ENCODE data around the gene ZGPAT. TPM values are rescaled to one million over a fixed set of nuclear protein-coding genes. Genes with fewer than 3 reads are reported as not detected.
"Not testable (repeated sequence)": the region's sequence is repeated elsewhere in the genome, so short reads cannot be mapped to it uniquely, and the experiment has no call there.

The ZGPAT gene
- polyA plus RNA-seq, 1 donor from 2014 or later: 59.4 TPM

GRCh38 chr20:63774306-63774705, 66.5 kb downstream of the ZGPAT start:
- peak overlapping the region in 1 of 4 donors; percentile 41 for H3K4me3 Mint-ChIP-seq
- H3K27me3 Mint-ChIP-seq: peaks cover 10% of the 10 kb centered on the region
- H3K4me1 Mint-ChIP-seq: peaks cover 0 to 2% (median 0%) of the 10 kb centered on the region in 3 donors
- peaks cover 2% of the 10 kb centered on the region for H3K36me3 Mint-ChIP-seq
- H3K27ac Mint-ChIP-seq: peak overlapping the region in 1 of 3 donors; percentile 35
- no peaks in the 10 kb centered on the region for H3K9me3 Mint-ChIP-seq

GRCh38 chr20:63775096-63775978, 67.5 kb downstream of the ZGPAT start:
- H3K27ac Mint-ChIP-seq: no peak overlapping the region
- no peaks in the 10 kb centered on the region for H3K9me3 Mint-ChIP-seq
- H3K36me3 Mint-ChIP-seq: peaks cover 2% of the 10 kb centered on the region
- H3K4me1 Mint-ChIP-seq: peaks cover 0 to 4% (median 2%) of the 10 kb centered on the region in 3 donors
- H3K4me3 Mint-ChIP-seq: no peak overlapping the region
- peaks cover 10% of the 10 kb centered on the region for H3K27me3 Mint-ChIP-seq

- H3K27me3 Mint-ChIP-seq, H3K4me3 Mint-ChIP-seq: not testable (repeated sequence)
These were observed 69.0 kb downstream of the ZGPAT start for GRCh38 chr20:63776875-63777274.

GRCh38 chr20:63777614-63778013, 69.8 kb downstream of the ZGPAT start:
- Mint-ChIP-seq H3K9me3 (no peaks in the 10 kb centered on the region), H3K4me1 (peaks cover 4 to 9% (median 5%) of the 10 kb centered on the region in 3 donors), H3K27ac (no peak overlapping the region), H3K36me3 (peaks cover 2% of the 10 kb centered on the region), H3K4me3 (no peak overlapping the region), H3K27me3 (peaks cover 10% of the 10 kb centered on the region)

More at GRCh38 chr20:63776875-63777274, 69.0 kb downstream of the ZGPAT start:
- not testable (repeated sequence) for H3K4me1 Mint-ChIP-seq, H3K36me3 Mint-ChIP-seq, H3K27ac Mint-ChIP-seq, H3K9me3 Mint-ChIP-seq

GRCh38 chr20:63778034-63778752, 70.4 kb downstream of the ZGPAT start:
- Mint-ChIP-seq H3K9me3 (no peaks in the 10 kb centered on the region), H3K27ac (no peak overlapping the region), H3K4me1 (peaks cover 4 to 9% (median 5%) of the 10 kb centered on the region in 3 donors), H3K36me3 (peaks cover 2% of the 10 kb centered on the region), H3K27me3 (peaks cover 7% of the 10 kb centered on the region), H3K4me3 (no peak overlapping the region)

GRCh38 chr20:63778857-63779256, 71.0 kb downstream of the ZGPAT start:
- H3K27me3 Mint-ChIP-seq: peaks cover 5% of the 10 kb centered on the region
- no peak overlapping the region for H3K27ac Mint-ChIP-seq
- peaks cover 4 to 9% (median 5%) of the 10 kb centered on the region in 3 donors for H3K4me1 Mint-ChIP-seq
- H3K4me3 Mint-ChIP-seq: no peak overlapping the region
- peaks cover 2% of the 10 kb centered on the region for H3K36me3 Mint-ChIP-seq
- H3K9me3 Mint-ChIP-seq: no peaks in the 10 kb centered on the region

- Mint-ChIP-seq H3K27ac (no peak overlapping the region), H3K9me3 (no peaks in the 10 kb centered on the region), H3K36me3 (no peaks in the 10 kb centered on the region), H3K27me3 (peaks cover 1% of the 10 kb centered on the region), H3K4me3 (peak overlapping the region in 1 of 4 donors; percentile 4), H3K4me1 (peaks cover 4 to 11% (median 5%) of the 10 kb centered on the region in 3 donors)
These were observed 73.3 kb downstream of the ZGPAT start for GRCh38 chr20:63781181-63781580.

GRCh38 chr20:63782051-63782471, 74.2 kb downstream of the ZGPAT start:
- peak overlapping the region in 2 of 4 donors; percentile 60 to 82 for H3K4me3 Mint-ChIP-seq
- H3K4me1 Mint-ChIP-seq: peaks cover 4 to 11% (median 5%) of the 10 kb centered on the region in 3 donors
- H3K36me3 Mint-ChIP-seq: no peaks in the 10 kb centered on the region
- H3K27me3 Mint-ChIP-seq: peaks cover 1% of the 10 kb centered on the region
- no peaks in the 10 kb centered on the region for H3K9me3 Mint-ChIP-seq
- H3K27ac Mint-ChIP-seq: no peak overlapping the region

- H3K9me3 Mint-ChIP-seq: no peaks in the 10 kb centered on the region
- peaks cover 4 to 11% (median 5%) of the 10 kb centered on the region in 3 donors for H3K4me1 Mint-ChIP-seq
- peaks cover 1% of the 10 kb centered on the region for H3K27me3 Mint-ChIP-seq
- no peak overlapping the region for H3K27ac Mint-ChIP-seq
- peak overlapping the region in 1 of 4 donors; percentile 50 for H3K4me3 Mint-ChIP-seq
- no peaks in the 10 kb centered on the region for H3K36me3 Mint-ChIP-seq
These were observed 74.7 kb downstream of the ZGPAT start for GRCh38 chr20:63782521-63782971.

- peaks cover 3% of the 10 kb centered on the region for H3K27me3 Mint-ChIP-seq
- H3K27ac Mint-ChIP-seq: no peak overlapping the region
- no peaks in the 10 kb centered on the region for H3K36me3 Mint-ChIP-seq
- peaks cover 4 to 11% (median 5%) of the 10 kb centered on the region in 3 donors for H3K4me1 Mint-ChIP-seq
- no peaks in the 10 kb centered on the region for H3K9me3 Mint-ChIP-seq
- no peak overlapping the region for H3K4me3 Mint-ChIP-seq
These were observed 76.1 kb downstream of the ZGPAT start for GRCh38 chr20:63783970-63784369.

- Mint-ChIP-seq H3K4me1 (peaks cover 0 to 11% (median 4%) of the 10 kb centered on the region in 3 donors), H3K4me3 (no peak overlapping the region), H3K9me3 (no peaks in the 10 kb centered on the region), H3K36me3 (no peaks in the 10 kb centered on the region), H3K27me3 (peaks cover 3% of the 10 kb centered on the region), H3K27ac (no peak overlapping the region)
These were observed 77.9 kb downstream of the ZGPAT start for GRCh38 chr20:63785691-63786131.

Other genes with a start within 250 kb of the ZGPAT start
- 0.29 TPM for gene KCNQ2, start 235.4 kb upstream of the ZGPAT start, polyA plus RNA-seq
- not detected for gene EEF1A2, start 209.0 kb upstream of the ZGPAT start, polyA plus RNA-seq
- gene PPDPF, start 187.3 kb upstream of the ZGPAT start, polyA plus RNA-seq: 198 TPM
- 1.3 TPM for gene PTK6, start 170.7 kb upstream of the ZGPAT start, polyA plus RNA-seq
- gene SRMS, start 160.3 kb upstream of the ZGPAT start, polyA plus RNA-seq: 0.43 TPM
- 2.5 TPM for gene FNDC11, start 153.9 kb upstream of the ZGPAT start, polyA plus RNA-seq
- 7.9 TPM for gene HELZ2, start 133.8 kb upstream of the ZGPAT start, polyA plus RNA-seq
- gene GMEB2, start 80.9 kb upstream of the ZGPAT start, polyA plus RNA-seq: 10.6 TPM
- 2.7 TPM for gene STMN3, start 54.6 kb upstream of the ZGPAT start, polyA plus RNA-seq
- gene RTEL1, start 49.7 kb upstream of the ZGPAT start, polyA plus RNA-seq: 2.6 TPM
- not detected for gene TNFRSF6B, start 11.4 kb upstream of the ZGPAT start, polyA plus RNA-seq
- gene ARFRP1, start 63 bp upstream of the ZGPAT start, polyA plus RNA-seq: 64.3 TPM
- 81.2 TPM for gene LIME1, start 28.6 kb downstream of the ZGPAT start, polyA plus RNA-seq
- gene SLC2A4RG, start 31.7 kb downstream of the ZGPAT start, polyA plus RNA-seq: 2.0 TPM
- gene ZBTB46, start 123.2 kb downstream of the ZGPAT start, polyA plus RNA-seq: 0.04 TPM
- 0.19 TPM for gene ABHD16B, start 153.5 kb downstream of the ZGPAT start, polyA plus RNA-seq
- gene TPD52L2, start 157.2 kb downstream of the ZGPAT start, polyA plus RNA-seq: 80.4 TPM
- gene DNAJC5, start 187.1 kb downstream of the ZGPAT start, polyA plus RNA-seq: 5.2 TPM
- gene UCKL1, start 248.4 kb downstream of the ZGPAT start, polyA plus RNA-seq: 67.9 TPM

All from IgD-negative memory B cell (primary cell).